ENCODE results near the gene NQO2. TPM values are rescaled to one million over a fixed set of nuclear protein-coding genes. Genes with fewer than 3 reads are reported as not detected.

The NQO2 gene
- total RNA-seq, 2 experiments from 2014 or later = 17.0 to 17.5 TPM

Other genes starting within 250 kb of the NQO2 start
- gene MYLK4, start 249.0 kb upstream of the NQO2 start, total RNA-seq = under 1 TPM; 0.33 to 0.62 TPM
- 10 to 100 TPM; 45.4 to 46.7 TPM for gene WRNIP1, start 234.5 kb upstream of the NQO2 start, total RNA-seq
- gene SERPINB1, start 158.0 kb upstream of the NQO2 start, total RNA-seq = 10 to 100 TPM; 58.6 to 59.8 TPM
- gene SERPINB9, start 96.6 kb upstream of the NQO2 start, total RNA-seq = 10 to 100 TPM; 56.4 to 56.8 TPM
- 10 to 100 TPM; 85.3 to 85.6 TPM for gene SERPINB6, start 28.3 kb upstream of the NQO2 start, total RNA-seq
- 10 to 100 TPM; 31.9 to 32.6 TPM for gene RIPK1, start 68.6 kb downstream of the NQO2 start, total RNA-seq
- gene BPHL, start 118.8 kb downstream of the NQO2 start, total RNA-seq = 1 to 10 TPM; 7.7 to 8.4 TPM
- 1 to 10 TPM; 1.9 to 2.2 TPM for gene TUBB2A, start 157.7 kb downstream of the NQO2 start, total RNA-seq
- not detected for gene TUBB2B, start 227.8 kb downstream of the NQO2 start, total RNA-seq

Measured in activated naive CD8-positive, alpha-beta T cell treated with anti-CD3 and anti-CD28 coated beads, Interleukin-2, amount 10 ng/mL, durations not matched to agents 7 days and 5 days (primary cell).